Subcutaneous adipose tissue (tissue), 4 donors: ENCODE results near the gene HRH2. TPM values are rescaled to one million over a fixed set of nuclear protein-coding genes. Genes with fewer than 3 reads are reported as not detected.

ENCODE experiments used
- CTCF ChIP-seq: fragments of 450-650 bp; IDR thresholded peaks from one replicate; pipeline ENCODE4 v1.5.1; 2016; ENCODE audit warnings: low read depth, mild to moderate bottlenecking, control low read depth, antibody characterized with exemption, moderate library complexity
- total RNA-seq, 4 donors: library from RNA; depleted of rRNA; stranded (reverse); fragments of >200 nt; gene quantifications; one replicate each; pipeline ENCODE4 v1.1.0, GENCODE V29; 2016

HRH2 gene
- 1 to 10 TPM; 2.4 to 6.5 (median 5.5) TPM for total RNA-seq

- no peak for TF ChIP-seq CTCF
Observed at GRCh38 chr5:175657593-175658271, at the start of gene HRH2. Gene HRH2, plus strand, starts transcription at chr5:175658071. Its CDS starts 25,163 bp downstream, at chr5:175683234.

- no peak for TF ChIP-seq CTCF
Observed at GRCh38 chr5:175609526-175609925, 48.3 kb upstream of the HRH2 start.

GRCh38 chr5:175610381-175610780 lies 47.5 kb upstream of the HRH2 start:
- no peak for TF ChIP-seq CTCF

- no peak for TF ChIP-seq CTCF
Observed at GRCh38 chr5:175610898-175611297, 47.0 kb upstream of the HRH2 start.

GRCh38 chr5:175614223-175614815 lies 43.6 kb upstream of the HRH2 start:
- TF ChIP-seq CTCF = no peak

GRCh38 chr5:175614861-175615260 lies 43.0 kb upstream of the HRH2 start:
- no peak for TF ChIP-seq CTCF

GRCh38 chr5:175616083-175616482 lies 41.8 kb upstream of the HRH2 start:
- no peak for TF ChIP-seq CTCF
